HepG2 (cell line): ENCODE results near the gene MASP1. TPM values are rescaled to one million over a fixed set of nuclear protein-coding genes. Genes with fewer than 3 reads are reported as not detected.

Experiments used
- ATAC-seq: fragments of 200-7000 bp; cut with Tn5 transposase; 3 replicates; pipeline ENCODE4 v1.9.1; 2020; ENCODE audit warnings: mild to moderate bottlenecking, moderate library complexity
- BruUV-seq: library from RNA; stranded (reverse); fragments of 400-500 nt; replicated peaks from 2 replicates; lab custom pipeline; 2021; lab: Mats Ljungman, UMichigan
- CTCF ChIA-PET: fragments of 300-600 bp; formaldehyde crosslinking; extraction: SDS; loops from one replicate; lab custom pipeline; 2021; ENCODE audit warnings: low total read pairs, inconsistent platforms, low intra/inter-chr PET ratio; lab: Yijun Ruan, JAX
- POLR2A ChIA-PET: fragments of 350-600 bp; sonication (Branson Sonifier 250); formaldehyde crosslinking; loops from one replicate; lab custom pipeline; 2020; ENCODE audit warnings: antibody characterized with exemption, inconsistent platforms; lab: Yijun Ruan, JAX
- DNase-seq: peaks from one replicate; pipeline ENCODE4 v3.0.0-alpha.2; 2015; ENCODE audit warnings: low spot score
- FAIRE-seq: peaks from 3 replicates; lab custom pipeline; 2011; peaks lifted over from hg19 to GRCh38; lab: Jason Lieb, UNC
- H2AFZ ChIP-seq: one replicate; pipeline ENCODE4 v1.6.1; 2011; ENCODE audit warnings: low read length, inconsistent platforms
- H3K27ac ChIP-seq: fragments of 300-600 bp; 3 replicates; pipeline ENCODE4 v1.8.0; 2011; ENCODE audit warnings: mixed run types, mild to moderate bottlenecking, mixed read lengths, low read length, inconsistent platforms; ENCODE audit not compliant: insufficient read depth; ENCODE audit errors: extremely low read length
- H3K27me3 ChIP-seq, 2 experiments: fragments of 200-600 bp in 1 of 2; 2 replicates in 1 of 2; 3 replicates in 1 of 2; pipeline versions ENCODE4 v1.6.0 to v1.8.0; 2011; ENCODE audit warnings: low read length in 2 of 2, mild to moderate bottlenecking in 2 of 2, moderate library complexity in 2 of 2, inconsistent platforms in 1 of 2; ENCODE audit not compliant: insufficient read depth in 2 of 2, control insufficient read depth in 1 of 2
- H3K36me3 ChIP-seq, 2 experiments: fragments of 200-600 bp in 1 of 2; replicated peaks in 1 of 2; 2 replicates in 1 of 2; 3 replicates in 1 of 2; pipeline versions ENCODE4 v1.5.1 to v1.8.0; 2011; ENCODE audit warnings: low read length in 2 of 2, inconsistent platforms in 1 of 2; ENCODE audit not compliant: insufficient read depth in 2 of 2, control insufficient read depth in 1 of 2
- H3K4me1 ChIP-seq: 2 replicates; pipeline ENCODE4 v1.5.1; 2012; ENCODE audit warnings: low read length, inconsistent platforms; ENCODE audit not compliant: insufficient read depth
- H3K4me2 ChIP-seq: 2 replicates; pipeline ENCODE4 v1.6.0; 2011; ENCODE audit warnings: low read depth, low read length, inconsistent platforms
- H3K4me3 ChIP-seq, 3 experiments: fragments of 200-600 bp in 1 of 3; sonication (generic), shearing (Covaris generic) in 1 of 3; replicated peaks in 1 of 3; 2 replicates each; pipeline ENCODE4 v1.5.1; 2011 to 2016; ENCODE audit warnings: low read length in 3 of 3, inconsistent platforms in 2 of 3, low read depth in 2 of 3, mild to moderate bottlenecking in 2 of 3, control low read depth in 1 of 3, mixed read lengths in 1 of 3; ENCODE audit not compliant: insufficient read depth in 1 of 3
- H3K79me2 ChIP-seq: one replicate; pipeline ENCODE4 v1.6.1; 2011; ENCODE audit warnings: low read length, inconsistent platforms; ENCODE audit not compliant: insufficient read depth
- H3K9ac ChIP-seq: 2 replicates; pipeline ENCODE4 v1.6.0; 2011; ENCODE audit warnings: mild to moderate bottlenecking, low read depth, low read length, inconsistent platforms; ENCODE audit not compliant: insufficient read depth
- H3K9me3 ChIP-seq: 2 replicates; pipeline ENCODE4 v1.5.1; 2012; ENCODE audit warnings: mild to moderate bottlenecking, low read length
- H4K20me1 ChIP-seq: 2 replicates; pipeline ENCODE4 v1.6.0; 2011; ENCODE audit warnings: inconsistent platforms, mild to moderate bottlenecking, low read length, moderate library complexity; ENCODE audit not compliant: insufficient read depth
- TEAD3 ChIP-seq: optimal IDR thresholded peaks from 2 replicates; pipeline ENCODE3; 2016; ENCODE audit warnings: borderline replicate concordance
- YY1 ChIP-seq: IDR thresholded peaks from 2 replicates; pipeline ENCODE4 v1.6.1; 2011; ENCODE audit warnings: low read length, low read depth, moderate library complexity, mild to moderate bottlenecking; ENCODE audit not compliant: insufficient read depth, insufficient replicate concordance
- WGBS: methylation state at CpG from one replicate; pipeline ENCODE4 v1.1.6; 2017; ENCODE audit warnings: low lambda C conversion rate; 5-methylcytosine and 5-hydroxymethylcytosine counted together
- in situ Hi-C: cut with HindIII; loops from 2 replicates; pipeline ENCODE4 v1.10.0; 2017; ENCODE audit warnings: low pct_unique_long_range_greater_than_20kb; ENCODE audit not compliant: extremely low pct_ligation_motif_present
- intact Hi-C: fragments of 100-400 bp; cut with micrococcal nuclease; formaldehyde crosslinking; loops from one replicate; pipeline ENCODE4 v1.10.0; 2022; ENCODE audit not compliant: unreplicated experiment
- polyA plus RNA-seq, 8 experiments: library from polyadenylated mRNA; depleted of rRNA in 3 of 8; stranded (reverse) in 7 of 8; unstranded in 1 of 8; fragments of >200 nt; fragmentation: Illumina TruSeq in 4 of 8; extraction: Trizol in 4 of 8; gene quantifications; 2 replicates each; pipeline versions ENCODE4 v1.2.1 to v1.2.3, GENCODE V29; 2011 to 2016; ENCODE audit warnings: low read depth in 4 of 8, missing spikeins in 1 of 8, mixed read lengths in 1 of 8; ENCODE audit not compliant: insufficient read depth in 1 of 8
- total RNA-seq, 5 experiments: library from RNA; depleted of rRNA; stranded (reverse); fragments of >200 nt; fragmentation: Illumina TruSeq; extraction: Trizol; gene quantifications; 2 replicates each; pipeline ENCODE4 v1.2.3, GENCODE V29; 2016; ENCODE audit warnings: low read depth in 1 of 5
- TF ChIP-seq, protein P1 (sequence below): sonication (generic); formaldehyde crosslinking; IDR thresholded peaks from 2 replicates; pipeline ENCODE4 v1.4.0; 2020; ENCODE audit warnings: low read depth, mild to moderate bottlenecking, missing genetic modification reagents
- TF ChIP-seq, protein P2 (sequence below): sonication (generic); formaldehyde crosslinking; IDR thresholded peaks from 2 replicates; pipeline ENCODE4 v1.5.0; 2020; ENCODE audit warnings: missing genetic modification reagents
- TF ChIP-seq, protein P3 (sequence below): sonication (generic); formaldehyde crosslinking; IDR thresholded peaks from 2 replicates; pipeline ENCODE4 v1.4.0; 2020; ENCODE audit warnings: missing genetic modification reagents, borderline replicate concordance
- TF ChIP-seq, protein P4 (sequence below), 2 experiments: sonication (generic) in 1 of 2; formaldehyde crosslinking in 1 of 2; IDR thresholded peaks; 2 replicates each; pipeline versions ENCODE4 v1.6.1 to v1.9.0; 2014 to 2022; ENCODE audit warnings: antibody characterized with exemption in 1 of 2, borderline replicate concordance in 1 of 2, inconsistent platforms in 1 of 2, low read depth in 1 of 2, missing genetic modification reagents in 1 of 2

MASP1 gene
- total and polyA plus RNA-seq, 2 of the 13 experiments (the other 11 are each of a cell fraction or from before 2014, with no cell fraction given), result 10.8 to 56.0 TPM

DNA sequence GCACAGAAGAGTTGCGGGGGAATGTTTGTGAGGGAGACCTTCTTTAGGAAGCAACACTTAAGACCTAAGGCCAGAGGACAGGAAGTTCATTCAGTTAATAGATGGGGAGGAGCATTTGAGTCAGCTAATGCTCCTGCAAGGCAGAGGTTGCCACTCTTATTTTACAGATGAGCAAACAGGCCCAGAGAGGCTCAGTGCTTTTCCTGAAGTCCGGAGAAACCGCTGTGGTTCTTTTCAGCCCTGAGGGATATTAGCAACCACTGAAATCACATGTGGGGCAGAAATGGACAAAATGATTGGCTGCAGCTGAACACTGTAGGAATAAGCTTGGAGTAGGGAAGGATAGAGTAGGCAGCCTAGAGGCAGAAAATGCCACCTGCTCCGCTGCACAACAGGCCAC is 43.4 kb upstream of the MASP1 start:
- Histone ChIP-seq H3K4me1 (no peaks in the 10 kb centered on the region), H3K27me3 (peaks cover 1 to 16% of the 10 kb centered on the region in 2 experiments; a peak in 3 of 5 replicates), H3K79me2 (no peaks in the 10 kb centered on the region), H3K4me3 (no peak overlapping the region), H4K20me1 (no peaks in the 10 kb centered on the region), H3K27ac (no peak overlapping the region), H3K9ac (no peak overlapping the region), H3K9me3 (no peaks in the 10 kb centered on the region), H3K4me2 (no peak overlapping the region), H2AFZ (no peak overlapping the region), H3K36me3 (no peaks in the 10 kb centered on the region)
- DNase-seq (no peak), FAIRE-seq (no peak), ATAC-seq (no peak)
- ChIA-PET POLR2A (no interaction called here), CTCF (no interaction called here)
- in situ Hi-C loops, result no loop called here
- WGBS, result 83% methylated on average over 4 of the region's 4 CpGs
- no TSS peak for BruUV-seq
- TF ChIP-seq, protein P1, sequence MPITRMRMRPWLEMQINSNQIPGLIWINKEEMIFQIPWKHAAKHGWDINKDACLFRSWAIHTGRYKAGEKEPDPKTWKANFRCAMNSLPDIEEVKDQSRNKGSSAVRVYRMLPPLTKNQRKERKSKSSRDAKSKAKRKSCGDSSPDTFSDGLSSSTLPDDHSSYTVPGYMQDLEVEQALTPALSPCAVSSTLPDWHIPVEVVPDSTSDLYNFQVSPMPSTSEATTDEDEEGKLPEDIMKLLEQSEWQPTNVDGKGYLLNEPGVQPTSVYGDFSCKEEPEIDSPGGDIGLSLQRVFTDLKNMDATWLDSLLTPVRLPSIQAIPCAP (CRISPR knock-in tag), result no peak
- TF ChIP-seq YY1, result no peak
- TF ChIP-seq, protein P2, sequence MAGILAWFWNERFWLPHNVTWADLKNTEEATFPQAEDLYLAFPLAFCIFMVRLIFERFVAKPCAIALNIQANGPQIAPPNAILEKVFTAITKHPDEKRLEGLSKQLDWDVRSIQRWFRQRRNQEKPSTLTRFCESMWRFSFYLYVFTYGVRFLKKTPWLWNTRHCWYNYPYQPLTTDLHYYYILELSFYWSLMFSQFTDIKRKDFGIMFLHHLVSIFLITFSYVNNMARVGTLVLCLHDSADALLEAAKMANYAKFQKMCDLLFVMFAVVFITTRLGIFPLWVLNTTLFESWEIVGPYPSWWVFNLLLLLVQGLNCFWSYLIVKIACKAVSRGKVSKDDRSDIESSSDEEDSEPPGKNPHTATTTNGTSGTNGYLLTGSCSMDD (CRISPR knock-in tag), result no peak
- TF ChIP-seq TEAD3 (CRISPR knock-in tag), result no peak
- TF ChIP-seq, protein P3, sequence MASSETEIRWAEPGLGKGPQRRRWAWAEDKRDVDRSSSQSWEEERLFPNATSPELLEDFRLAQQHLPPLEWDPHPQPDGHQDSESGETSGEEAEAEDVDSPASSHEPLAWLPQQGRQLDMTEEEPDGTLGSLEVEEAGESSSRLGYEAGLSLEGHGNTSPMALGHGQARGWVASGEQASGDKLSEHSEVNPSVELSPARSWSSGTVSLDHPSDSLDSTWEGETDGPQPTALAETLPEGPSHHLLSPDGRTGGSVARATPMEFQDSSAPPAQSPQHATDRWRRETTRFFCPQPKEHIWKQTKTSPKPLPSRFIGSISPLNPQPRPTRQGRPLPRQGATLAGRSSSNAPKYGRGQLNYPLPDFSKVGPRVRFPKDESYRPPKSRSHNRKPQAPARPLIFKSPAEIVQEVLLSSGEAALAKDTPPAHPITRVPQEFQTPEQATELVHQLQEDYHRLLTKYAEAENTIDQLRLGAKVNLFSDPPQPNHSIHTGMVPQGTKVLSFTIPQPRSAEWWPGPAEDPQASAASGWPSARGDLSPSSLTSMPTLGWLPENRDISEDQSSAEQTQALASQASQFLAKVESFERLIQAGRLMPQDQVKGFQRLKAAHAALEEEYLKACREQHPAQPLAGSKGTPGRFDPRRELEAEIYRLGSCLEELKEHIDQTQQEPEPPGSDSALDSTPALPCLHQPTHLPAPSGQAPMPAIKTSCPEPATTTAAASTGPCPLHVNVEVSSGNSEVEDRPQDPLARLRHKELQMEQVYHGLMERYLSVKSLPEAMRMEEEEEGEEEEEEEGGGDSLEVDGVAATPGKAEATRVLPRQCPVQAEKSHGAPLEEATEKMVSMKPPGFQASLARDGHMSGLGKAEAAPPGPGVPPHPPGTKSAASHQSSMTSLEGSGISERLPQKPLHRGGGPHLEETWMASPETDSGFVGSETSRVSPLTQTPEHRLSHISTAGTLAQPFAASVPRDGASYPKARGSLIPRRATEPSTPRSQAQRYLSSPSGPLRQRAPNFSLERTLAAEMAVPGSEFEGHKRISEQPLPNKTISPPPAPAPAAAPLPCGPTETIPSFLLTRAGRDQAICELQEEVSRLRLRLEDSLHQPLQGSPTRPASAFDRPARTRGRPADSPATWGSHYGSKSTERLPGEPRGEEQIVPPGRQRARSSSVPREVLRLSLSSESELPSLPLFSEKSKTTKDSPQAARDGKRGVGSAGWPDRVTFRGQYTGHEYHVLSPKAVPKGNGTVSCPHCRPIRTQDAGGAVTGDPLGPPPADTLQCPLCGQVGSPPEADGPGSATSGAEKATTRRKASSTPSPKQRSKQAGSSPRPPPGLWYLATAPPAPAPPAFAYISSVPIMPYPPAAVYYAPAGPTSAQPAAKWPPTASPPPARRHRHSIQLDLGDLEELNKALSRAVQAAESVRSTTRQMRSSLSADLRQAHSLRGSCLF (CRISPR knock-in tag), result no peak
- TF ChIP-seq, protein P4, sequence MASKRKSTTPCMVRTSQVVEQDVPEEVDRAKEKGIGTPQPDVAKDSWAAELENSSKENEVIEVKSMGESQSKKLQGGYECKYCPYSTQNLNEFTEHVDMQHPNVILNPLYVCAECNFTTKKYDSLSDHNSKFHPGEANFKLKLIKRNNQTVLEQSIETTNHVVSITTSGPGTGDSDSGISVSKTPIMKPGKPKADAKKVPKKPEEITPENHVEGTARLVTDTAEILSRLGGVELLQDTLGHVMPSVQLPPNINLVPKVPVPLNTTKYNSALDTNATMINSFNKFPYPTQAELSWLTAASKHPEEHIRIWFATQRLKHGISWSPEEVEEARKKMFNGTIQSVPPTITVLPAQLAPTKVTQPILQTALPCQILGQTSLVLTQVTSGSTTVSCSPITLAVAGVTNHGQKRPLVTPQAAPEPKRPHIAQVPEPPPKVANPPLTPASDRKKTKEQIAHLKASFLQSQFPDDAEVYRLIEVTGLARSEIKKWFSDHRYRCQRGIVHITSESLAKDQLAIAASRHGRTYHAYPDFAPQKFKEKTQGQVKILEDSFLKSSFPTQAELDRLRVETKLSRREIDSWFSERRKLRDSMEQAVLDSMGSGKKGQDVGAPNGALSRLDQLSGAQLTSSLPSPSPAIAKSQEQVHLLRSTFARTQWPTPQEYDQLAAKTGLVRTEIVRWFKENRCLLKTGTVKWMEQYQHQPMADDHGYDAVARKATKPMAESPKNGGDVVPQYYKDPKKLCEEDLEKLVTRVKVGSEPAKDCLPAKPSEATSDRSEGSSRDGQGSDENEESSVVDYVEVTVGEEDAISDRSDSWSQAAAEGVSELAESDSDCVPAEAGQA (IDR thresholded peaks at IDR 0.05; ENCODE audit: low read depth), result no peak
- TF ChIP-seq, protein P4 (CRISPR knock-in tag; IDR thresholded peaks at IDR 0.05; ENCODE audit: borderline replicate concordance), result no peak
- intact Hi-C loops, result no loop called here
